DLD1 (cell line): ENCODE results near the gene MMP28.
"Not testable (repeated sequence)": the region's sequence is repeated elsewhere in the genome, so short reads cannot be mapped to it uniquely, and the experiment has no call there.

Experiments
- in situ Hi-C: cut with HindIII; loops from 2 replicates; pipeline ENCODE4 v1.10.0; 2017; ENCODE audit warnings: low sequenced_read_pairs

Gene MMP28

DNA sequence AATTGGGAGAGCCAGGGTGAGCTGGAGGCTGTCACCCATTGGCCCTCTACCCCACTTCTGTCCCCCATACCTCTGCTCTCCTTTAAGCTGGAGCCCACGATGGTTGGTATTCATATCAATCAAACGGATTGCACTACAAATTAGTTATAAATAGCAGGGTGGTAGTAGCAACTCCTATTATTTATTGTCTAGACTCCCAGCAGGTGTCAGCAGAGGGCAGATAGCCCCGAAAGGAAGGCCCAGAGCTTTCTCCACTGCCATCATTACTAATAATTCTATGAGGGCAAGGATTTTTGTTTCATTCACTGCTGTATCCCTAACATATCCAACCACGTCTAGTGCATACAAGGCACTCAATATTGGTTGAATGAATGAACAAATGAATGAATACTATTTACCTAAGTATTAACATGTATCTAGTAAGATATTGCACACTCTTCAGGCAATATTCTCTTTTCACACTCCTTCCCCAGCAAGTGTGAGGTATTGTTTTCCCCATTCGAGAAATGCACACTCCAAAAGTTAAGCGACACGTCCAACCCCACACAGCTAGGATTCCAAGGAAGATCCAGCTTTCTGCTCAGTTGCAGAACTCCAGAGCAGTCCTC is 28.4 kb downstream of the MMP28 start:
- in situ Hi-C loops = no loop called here

DNA sequence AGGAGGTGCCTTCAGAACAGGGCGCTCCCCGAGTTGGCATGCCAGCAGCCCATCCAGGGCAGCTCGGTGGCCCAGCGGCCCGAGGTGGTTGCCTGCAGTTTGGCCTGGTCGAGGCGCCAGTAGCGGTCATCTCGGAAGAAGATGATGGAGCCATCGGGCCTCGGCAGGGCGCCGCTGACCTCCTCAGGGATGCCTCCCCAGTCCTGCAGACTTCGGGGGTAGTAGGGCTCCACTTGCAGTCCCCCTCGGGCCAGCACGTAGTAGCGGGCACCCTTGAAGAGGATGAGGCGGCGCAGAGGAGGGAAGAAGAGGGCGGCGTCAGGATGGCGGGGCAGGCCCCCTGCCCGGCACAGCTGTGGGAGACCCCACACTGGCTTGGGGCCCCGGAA is 29.0 kb downstream of the MMP28 start:
- in situ Hi-C loops = no loop called here

DNA sequence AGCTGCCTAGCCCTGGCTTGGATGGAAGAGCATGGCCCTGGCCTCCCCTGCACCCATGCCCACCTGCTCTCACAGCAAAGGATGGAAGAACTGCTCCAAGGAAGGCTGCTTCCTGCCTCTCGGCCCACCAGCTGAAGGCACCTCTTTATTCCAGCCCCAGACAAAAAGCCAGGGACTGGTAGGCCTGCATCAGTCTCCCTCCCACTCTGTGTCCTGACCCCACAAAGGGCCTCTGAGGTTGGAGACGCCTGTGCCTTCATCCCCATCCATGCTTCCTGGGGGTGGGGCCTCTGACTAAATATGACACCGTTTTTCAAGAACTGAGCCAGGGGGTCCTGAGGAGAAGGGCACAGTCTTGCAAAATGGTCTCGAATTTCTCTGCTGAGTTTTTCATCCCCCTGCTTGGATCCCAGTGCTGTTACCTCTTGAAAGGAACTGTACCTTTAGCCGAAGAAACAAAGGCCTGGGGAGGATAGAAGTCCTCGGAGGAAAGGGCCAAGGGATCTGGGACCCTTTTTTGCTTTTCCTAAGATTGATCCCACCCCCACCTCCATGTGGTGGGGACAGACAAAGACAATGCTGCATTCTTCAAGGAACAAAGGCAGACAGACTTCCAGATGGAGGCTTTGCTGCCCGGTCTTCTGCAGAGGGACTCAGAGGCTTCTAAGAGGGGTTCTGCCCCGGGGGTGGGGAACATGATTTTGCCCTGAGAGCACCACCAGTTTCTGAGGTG is 29.5 kb downstream of the MMP28 start:
- in situ Hi-C loops = no loop called here

DNA sequence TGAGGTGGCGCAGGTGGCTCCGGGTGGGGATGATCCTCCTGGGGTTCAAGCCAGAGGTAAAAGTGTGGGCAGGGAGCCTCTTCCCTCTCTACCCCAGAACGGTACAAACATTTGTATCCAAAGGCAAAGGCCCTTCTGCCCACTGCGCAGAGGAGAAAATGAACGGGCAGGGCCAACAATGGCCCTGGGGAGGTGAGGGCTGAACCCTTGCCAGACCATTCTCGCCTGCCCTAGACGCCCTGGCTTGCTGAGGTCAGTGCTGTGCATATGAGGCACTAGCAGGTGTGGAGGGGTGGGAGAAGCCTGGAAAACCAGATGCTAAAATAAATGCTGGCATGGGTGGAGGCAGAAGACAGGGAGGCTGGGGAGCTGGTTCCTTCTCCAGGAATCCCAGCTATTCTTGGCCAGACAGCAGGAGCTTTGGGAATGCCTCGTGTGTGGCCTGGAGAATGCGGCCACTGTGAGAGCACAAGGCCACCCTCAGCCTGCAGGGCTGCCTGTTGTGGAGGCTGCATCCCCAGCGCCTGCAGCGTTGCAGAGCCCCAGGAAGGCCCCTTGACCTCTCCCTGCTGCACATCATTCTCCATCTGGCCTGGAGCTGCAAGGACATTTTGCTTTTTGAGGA is 30.2 kb downstream of the MMP28 start:
- in situ Hi-C loops = no loop called here

DNA sequence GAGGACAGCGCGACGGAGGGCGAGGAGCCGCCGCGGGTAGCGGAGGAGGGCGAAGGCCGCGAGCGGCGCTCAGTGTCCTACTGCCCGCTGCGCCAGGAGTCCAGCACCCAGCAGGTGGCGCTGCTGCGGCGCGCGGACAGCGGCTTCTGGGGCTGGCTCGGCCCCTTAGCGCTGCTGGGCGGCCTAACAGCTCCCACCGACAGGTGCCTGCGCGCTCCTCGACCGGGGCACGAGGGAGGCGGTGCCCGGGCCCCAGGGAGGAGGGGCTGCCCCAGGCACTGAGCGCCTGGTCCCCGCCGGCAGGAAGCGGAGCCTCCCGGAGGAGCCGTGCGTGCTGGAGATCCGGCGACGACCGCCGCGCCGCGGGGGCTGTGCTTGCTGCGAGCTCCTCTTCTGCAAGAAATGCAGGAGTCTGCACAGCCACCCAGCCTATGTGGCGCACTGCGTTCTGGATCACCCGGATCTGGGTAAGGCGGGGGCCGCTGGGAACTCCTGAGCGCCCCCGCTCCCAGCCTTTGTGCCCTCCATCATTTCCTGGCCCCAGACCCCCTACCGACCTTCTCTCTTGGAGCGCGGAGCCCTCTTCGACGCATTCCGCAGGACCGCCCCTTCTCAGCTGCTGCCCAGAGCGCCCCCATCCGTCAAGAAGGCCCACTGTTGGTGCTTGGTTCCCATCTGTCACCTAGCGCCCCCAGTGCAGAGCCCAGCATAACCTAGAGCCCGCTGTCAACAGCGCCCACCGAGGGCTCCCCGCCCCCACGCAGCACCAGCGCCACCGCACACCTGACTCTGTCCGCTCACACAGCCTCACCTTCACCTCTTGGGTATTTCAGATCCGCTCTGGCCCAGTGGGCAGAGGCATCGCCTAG is 31.1 kb downstream of the MMP28 start:
- in situ Hi-C loops = no loop called here

DNA sequence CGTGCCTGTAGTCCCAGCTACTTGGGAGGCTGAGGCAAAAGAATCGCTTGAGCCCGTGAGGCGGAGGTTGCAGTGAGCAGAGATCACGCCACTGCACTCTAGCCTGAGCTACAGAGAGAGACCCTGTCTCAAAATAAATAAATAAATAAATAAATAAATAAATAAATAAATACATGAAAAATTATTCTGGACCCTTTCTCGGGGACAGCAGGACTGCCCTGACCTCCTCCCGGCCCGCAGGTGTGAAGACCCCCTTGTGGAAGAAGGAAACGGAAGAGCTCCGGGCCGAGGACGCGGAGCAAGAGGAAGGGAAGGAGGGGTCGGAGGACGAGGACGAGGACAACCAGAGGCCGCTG is 31.7 kb downstream of the MMP28 start:
- in situ Hi-C loops = no loop called here

DNA sequence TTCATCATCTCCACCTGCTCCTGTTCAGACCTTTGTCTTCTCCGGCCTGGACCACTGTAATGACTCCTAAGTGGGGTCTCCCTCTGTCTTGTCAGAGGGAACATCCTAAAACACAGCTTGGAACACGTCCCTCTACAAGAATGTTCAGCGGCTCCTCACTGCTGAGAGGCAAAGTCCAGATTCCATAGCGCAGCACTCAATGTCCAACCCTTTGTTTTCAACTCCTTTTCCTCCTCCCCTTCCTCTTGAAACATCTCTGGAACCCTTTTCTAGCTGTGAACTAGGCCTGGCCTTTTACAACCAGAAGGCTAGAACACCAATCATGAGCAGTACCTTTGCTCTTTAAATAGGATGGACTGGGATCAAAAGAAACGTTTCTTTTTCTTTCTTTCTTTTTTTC is 33.8 kb downstream of the MMP28 start:
- in situ Hi-C loops = no loop called here

DNA sequence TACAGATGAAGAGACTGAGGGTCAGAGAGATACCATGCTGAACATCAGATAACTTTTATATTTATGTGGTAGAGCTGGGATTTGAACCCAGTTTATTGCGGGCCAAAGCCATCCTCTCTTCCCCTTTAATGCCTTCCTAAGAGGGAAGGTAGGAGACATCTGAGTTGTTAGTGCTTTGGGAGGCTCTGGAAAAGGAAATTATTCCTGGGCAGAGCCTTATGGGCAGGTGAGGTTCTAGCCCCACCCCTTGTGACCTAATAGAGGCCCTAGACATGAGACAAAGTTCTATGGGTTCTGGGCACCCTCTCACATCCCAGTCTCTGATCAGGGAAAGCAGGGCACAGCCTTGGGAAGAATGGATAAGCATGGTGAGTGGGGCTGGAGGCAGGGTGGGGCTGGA is 34.9 kb downstream of the MMP28 start, which contains the start of gene C17orf50:
Gene C17orf50, plus strand, starts transcription at position 301 of the 400 bp plus-strand sequence. Its CDS starts 55 bp downstream, at position 356.
- in situ Hi-C loops = no loop called here

DNA sequence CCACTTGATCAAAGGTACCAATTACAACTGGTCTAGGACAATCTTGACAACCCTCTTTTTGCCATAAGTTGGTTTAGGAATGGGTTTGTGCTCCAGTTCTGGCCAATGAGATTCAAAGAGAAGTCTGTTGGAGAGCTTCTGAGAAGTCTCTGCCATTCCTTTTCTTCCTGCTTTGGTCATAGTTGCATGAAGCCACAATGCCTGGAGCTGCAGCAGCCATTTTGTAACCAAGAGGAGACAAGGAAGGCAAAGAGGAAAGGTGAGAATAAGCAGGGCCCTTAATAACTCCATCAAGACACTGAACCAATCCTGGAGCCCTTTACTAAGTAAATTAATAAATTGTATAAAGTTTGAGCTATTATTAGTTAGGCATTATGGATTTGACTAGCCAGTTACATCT is 38.2 kb downstream of the MMP28 start:
- in situ Hi-C loops = no loop called here

DNA sequence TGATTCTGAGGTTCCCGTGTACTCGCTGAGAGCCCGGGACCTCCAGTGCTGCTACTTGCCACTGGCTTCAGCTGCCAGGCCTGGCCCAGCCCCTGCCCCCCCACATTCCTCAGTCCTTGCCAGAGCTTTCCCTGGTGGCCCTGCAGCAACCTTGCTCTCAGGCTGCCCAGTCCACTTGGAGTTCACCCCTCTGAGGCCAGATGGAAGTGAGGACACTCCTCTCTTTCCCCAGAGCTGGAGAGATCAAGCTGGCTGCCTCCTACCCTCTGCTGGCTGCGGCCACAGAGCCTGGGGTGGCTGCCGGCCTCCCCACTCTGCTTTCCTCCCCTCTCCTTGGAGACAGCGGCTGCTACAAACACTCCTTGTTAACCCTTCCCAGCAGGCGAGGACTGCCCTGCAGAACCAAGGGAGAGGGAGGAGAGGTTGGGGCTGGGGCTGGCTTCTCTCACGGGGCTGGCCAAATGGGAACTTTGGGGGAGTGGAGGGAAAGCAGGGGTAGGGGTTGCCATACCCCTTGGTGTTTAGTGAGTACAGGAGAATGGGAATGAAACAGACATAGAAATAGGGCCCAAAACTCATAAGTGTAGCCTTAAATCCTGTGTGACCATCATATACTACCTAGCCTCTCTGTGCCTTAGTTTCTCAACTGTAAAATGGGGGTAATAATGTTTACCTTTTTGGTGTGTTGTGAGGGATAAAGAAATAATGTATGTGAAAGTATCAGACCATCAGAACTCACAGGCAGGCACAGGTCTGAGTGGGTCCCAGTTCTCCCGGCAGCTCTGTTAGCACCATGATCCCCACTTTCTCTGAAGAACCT is 42.3 kb downstream of the MMP28 start, which contains the start of gene GAS2L2:
Gene GAS2L2, minus strand, starts transcription at position 295 of the 820 bp plus-strand sequence. CDS start 389 bp downstream, outside the sequence.
- in situ Hi-C loops = no loop called here

DNA sequence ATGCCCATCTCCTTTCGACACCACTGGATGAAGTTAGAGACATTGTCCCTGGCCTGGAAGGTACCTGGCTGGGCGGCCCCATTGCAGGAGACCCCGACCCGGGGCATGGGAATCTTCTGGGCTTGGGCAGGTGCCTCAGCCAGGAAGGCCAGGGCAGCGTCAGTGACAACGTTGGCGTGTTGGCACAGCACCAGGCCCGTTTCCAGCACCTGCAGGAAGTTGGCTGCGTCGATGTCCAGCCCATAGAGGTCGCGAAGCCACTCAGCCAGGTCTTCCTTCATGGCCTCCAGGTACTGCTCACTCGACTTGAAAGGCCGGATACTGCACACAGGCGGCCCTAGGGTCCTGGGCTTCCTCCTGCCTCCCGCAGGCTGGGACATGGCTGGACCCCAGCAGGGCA is 43.0 kb downstream of the MMP28 start:
- in situ Hi-C loops = no loop called here

DNA sequence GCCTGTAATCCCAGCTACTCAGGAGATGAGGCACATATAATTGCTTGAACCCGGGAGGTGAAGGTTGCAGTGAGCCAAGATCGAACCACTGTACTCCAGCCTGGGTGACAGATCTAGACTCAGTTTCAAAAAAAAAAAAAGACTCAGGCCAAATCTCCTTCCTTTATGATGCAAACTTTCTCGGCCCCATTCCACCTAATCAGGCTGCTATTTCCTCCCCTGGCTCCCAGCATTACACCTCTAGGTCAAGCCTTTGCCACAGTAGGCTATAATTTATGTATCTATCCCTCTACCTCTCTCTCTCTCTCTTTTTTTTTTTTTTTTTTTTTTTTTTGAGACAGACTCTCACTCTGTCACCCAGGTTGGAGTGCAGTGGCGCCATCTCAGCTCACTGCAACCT is 43.9 kb downstream of the MMP28 start:
- in situ Hi-C loops = not testable (repeated sequence)

DNA sequence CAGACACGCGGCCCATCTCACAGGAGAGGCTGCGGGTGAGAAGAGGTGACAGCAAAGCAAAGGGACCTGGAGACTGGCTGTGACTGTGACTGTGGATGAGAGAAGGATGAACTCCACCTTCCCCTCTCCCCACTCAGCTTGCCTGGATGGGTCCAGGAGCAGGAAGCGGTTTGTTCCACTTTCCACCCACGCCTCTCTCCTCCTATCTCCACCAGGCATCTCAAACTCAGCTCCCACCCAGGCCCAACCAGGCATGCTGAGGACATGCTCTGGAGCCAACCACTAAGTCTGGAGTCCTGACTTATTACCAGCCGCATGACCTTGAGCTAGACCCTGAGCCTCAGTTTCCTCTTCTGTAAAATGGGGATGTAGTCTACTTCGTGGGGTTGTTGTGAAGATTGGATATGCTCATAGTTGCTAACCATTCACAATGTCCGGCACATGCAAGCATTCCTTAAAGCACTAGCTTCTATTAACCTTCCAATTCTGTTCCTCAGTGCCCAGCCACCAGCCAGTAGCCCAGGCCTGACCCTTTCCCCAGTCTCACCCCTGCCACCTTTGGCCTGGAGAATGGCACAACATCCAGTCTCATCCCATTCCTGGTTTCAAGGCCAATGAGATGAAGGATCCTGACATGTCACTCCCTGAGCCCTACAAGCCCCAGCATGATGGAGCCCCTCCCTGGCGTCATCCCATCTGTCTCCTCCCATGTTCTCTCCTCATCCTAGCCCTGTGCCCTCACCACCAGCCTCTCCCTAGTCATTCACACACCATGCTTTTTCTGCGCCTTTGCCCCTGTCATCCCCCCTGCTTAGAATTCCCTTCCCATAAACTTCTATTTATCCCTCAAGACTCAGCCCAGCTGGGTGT is 44.7 kb downstream of the MMP28 start:
- in situ Hi-C loops = no loop called here

DNA sequence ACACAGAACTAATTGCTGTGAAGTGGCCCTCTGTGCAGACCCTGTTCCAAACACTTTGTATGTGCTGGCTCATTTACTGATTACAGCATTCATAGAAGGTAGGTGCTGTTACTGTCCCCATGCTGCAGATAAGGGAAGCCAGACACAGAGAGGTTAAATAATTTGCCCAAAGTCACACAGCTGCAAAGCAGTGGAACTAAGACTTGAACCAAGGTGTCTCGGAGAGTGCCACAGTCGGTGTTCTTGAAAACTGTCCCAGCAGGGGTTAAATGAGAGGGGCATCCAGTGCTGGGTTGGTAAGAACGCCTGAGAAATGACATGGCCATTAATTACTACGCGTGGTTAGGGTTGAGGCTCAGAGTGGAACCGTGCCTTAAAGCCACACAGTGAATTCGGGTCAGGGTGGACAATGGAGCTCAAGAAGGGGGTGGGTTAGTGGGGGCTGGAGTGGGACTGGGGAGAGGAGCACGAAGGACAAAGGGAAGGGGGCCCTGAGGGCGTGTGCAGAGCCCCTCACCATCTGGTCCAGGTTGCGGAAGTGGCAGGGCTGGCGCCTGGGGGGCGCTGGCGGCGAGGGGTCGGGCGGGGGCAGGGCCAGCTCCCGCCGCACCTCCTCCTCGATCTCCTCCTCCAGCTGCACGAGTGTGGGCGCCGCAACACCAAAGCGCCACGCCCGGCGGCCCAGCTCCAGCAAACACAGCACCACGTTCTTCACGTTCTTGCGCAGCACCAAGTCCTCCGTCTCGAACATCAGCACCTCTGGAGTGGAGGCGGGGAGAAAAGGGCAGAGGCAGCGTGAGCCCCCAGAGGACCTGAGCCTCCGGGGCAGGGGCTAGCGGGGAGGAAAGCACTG is 45.7 kb downstream of the MMP28 start:
- in situ Hi-C loops = loop anchor here (25.0 kb wide), 1 partner anchor 437 kb away; no protein-coding TSS in a partner anchor

DNA sequence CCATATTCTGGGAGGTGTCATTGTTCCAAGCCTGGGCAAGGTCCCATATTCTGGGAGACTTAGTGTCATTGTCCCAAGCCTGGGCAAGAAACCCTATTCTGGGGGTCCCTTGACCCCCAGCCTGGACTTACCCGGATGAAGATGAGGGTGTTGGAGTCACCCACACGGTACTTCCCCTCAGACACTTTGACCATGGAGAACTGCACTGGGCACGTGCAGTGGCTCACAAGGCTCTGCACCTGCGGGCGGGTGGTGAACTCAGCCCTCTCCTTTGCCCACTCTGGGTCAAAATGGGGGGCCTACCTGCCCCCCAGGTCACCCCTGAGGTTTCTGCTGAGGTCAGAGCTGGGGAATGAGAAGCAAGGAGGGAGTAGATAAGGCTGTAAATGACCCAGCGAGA is 46.5 kb downstream of the MMP28 start:
- in situ Hi-C loops = loop anchor here (25.0 kb wide), 1 partner anchor 437 kb away; no protein-coding TSS in a partner anchor

DNA sequence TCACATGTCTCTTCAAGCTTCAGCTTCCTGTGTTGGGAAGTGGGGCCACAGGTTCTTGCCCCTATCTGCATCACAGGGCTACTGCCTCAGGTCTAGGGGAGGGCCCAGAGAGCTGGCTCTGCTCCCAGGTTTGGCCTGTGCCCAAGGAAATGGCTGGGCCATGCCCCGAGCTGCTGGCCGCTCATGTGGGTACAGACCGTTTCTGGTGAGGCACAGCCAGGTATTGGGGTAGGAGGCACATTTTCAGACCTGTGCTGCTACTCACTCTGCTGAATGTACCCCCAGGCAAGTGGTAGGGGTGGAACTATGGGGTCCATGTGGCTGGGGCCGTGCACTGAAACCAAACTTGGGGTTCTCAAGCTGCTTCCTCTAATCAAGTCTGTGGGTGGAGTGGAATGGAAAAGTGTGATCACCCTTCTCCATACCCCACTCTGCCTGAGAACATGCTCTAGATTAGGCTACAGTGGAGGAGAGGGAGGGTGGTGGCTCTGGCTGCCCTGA is 47.0 kb downstream of the MMP28 start:
- in situ Hi-C loops = loop anchor here (25.0 kb wide), 1 partner anchor 436 kb away; no protein-coding TSS in a partner anchor

DNA sequence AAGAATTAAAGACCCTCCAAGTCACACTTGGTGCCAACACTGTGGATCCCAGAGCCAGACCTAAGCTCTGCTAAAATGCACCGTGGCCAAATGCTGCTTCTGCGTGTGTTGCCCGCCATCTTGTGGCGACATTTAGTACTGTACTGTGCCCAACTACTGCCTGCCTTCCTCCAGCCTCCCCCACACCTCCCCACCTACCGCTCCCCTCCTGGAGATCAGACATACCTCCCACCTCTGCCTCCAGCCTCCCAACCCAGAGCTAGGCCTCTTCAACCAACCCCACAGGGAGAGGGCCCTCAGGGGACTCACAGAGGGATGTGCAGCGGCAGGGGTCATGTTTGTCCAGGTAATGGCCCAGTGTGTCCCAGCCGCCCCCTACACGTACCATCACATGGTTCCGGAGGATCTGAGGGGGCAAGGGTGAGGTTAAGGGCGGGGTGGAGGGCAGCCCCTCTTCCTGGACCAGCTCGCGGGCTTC is 47.9 kb downstream of the MMP28 start:
- in situ Hi-C loops = loop anchor here (25.0 kb wide), 1 partner anchor 435 kb away; no protein-coding TSS in a partner anchor
